Large intestine (tissue), 3 donors: ENCODE results near the gene LURAP1L. TPM values are rescaled to one million over a fixed set of nuclear protein-coding genes. Genes with fewer than 3 reads are reported as not detected.

Experiments used
- DNase-seq, 2 donors: peaks; one replicate each; pipeline versions ENCODE4 v3.0.0 to v3.0.0-alpha.2; 2013
- H3K27ac ChIP-seq: one replicate; pipeline ENCODE4 v1.5.1; 2013; ENCODE audit warnings: low read length
- H3K27me3 ChIP-seq: 2 replicates; pipeline ENCODE4 v1.6.1; 2013; ENCODE audit warnings: low read length; ENCODE audit not compliant: control insufficient read depth, insufficient read depth
- H3K36me3 ChIP-seq: 2 replicates; pipeline ENCODE4 v1.6.1; 2013; ENCODE audit warnings: low read length; ENCODE audit not compliant: control insufficient read depth, insufficient read depth
- H3K4me1 ChIP-seq: one replicate; pipeline ENCODE4 v1.6.1; 2013; ENCODE audit warnings: low read length; ENCODE audit not compliant: control insufficient read depth, insufficient read depth
- H3K4me3 ChIP-seq: one replicate; pipeline ENCODE4 v1.5.1; 2013; ENCODE audit warnings: low read length
- H3K9me3 ChIP-seq: one replicate; pipeline ENCODE4 v1.6.1; 2013; ENCODE audit warnings: mild to moderate bottlenecking, low read depth, low read length, moderate library complexity; ENCODE audit not compliant: control insufficient read depth
- WGBS: methylation state at CpG from one replicate; pipeline ENCODE4 v1.1.5; 2013; ENCODE audit warnings: low lambda C conversion rate; ENCODE audit not compliant: insufficient coverage; 5-methylcytosine and 5-hydroxymethylcytosine counted together
- polyA plus RNA-seq: library from polyadenylated mRNA; unstranded; fragments of 120-200 nt; gene quantifications from one replicate; pipeline ENCODE4 v1.2.1, GENCODE V29; 2013

The LURAP1L gene
- polyA plus RNA-seq, 1 donor, result 14.3 TPM

GRCh38 chr9:12790001-12790400 lies 15.2 kb downstream of the LURAP1L start:
- Histone ChIP-seq H3K36me3 (no peaks in the 10 kb centered on the region), H3K9me3 (no peaks in the 10 kb centered on the region), H3K27ac (no peak overlapping the region), H3K4me1 (peaks cover 3% of the 10 kb centered on the region), H3K27me3 (no peaks in the 10 kb centered on the region), H3K4me3 (no peak overlapping the region)
- DNase-seq, result no peak

GRCh38 chr9:12790883-12791282 lies 16.1 kb downstream of the LURAP1L start:
- no peaks in the 10 kb centered on the region for H3K27me3 ChIP-seq
- H3K4me3 ChIP-seq, result no peak overlapping the region
- 90% methylated on average over 2 of the region's 3 CpGs for WGBS
- H3K4me1 ChIP-seq, result no peaks in the 10 kb centered on the region
- no peaks in the 10 kb centered on the region for H3K9me3 ChIP-seq
- no peak for DNase-seq
- no peak overlapping the region for H3K27ac ChIP-seq
- H3K36me3 ChIP-seq, result no peaks in the 10 kb centered on the region

- no peaks in the 10 kb centered on the region for H3K36me3 ChIP-seq
- no peaks in the 10 kb centered on the region for H3K27me3 ChIP-seq
- H3K4me3 ChIP-seq, result no peak overlapping the region
- H3K27ac ChIP-seq, result no peak overlapping the region
- no peaks in the 10 kb centered on the region for H3K4me1 ChIP-seq
- WGBS, result no CpG with 5 or more reads among the region's 2 CpGs
- DNase-seq, result no peak
- no peaks in the 10 kb centered on the region for H3K9me3 ChIP-seq
Observed at GRCh38 chr9:12794101-12794799, 19.4 kb downstream of the LURAP1L start.

DNA sequence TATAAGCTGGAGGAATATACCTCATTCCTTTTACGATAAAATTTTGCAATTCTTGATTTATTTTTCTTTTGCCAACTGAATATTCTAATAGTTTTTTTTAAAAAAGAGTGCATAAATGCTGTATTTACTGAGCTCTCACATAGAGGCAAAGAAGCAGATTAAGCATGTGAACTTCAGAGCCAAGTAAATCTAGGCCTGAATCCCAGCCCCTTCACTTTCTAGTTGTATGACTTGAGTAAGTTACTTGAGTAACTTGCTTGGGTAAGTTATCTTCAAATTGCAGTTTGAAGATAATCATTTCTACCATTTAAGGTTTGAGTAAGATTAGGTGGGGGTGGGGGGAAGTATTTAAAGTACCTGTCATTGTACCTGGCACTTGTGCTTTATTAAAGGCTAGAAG lies 21.8 kb downstream of the LURAP1L start:
- no peaks in the 10 kb centered on the region for H3K36me3 ChIP-seq
- no peak overlapping the region for H3K27ac ChIP-seq
- H3K9me3 ChIP-seq, result no peaks in the 10 kb centered on the region
- no peak overlapping the region for H3K4me3 ChIP-seq
- H3K27me3 ChIP-seq, result no peaks in the 10 kb centered on the region
- DNase-seq, result no peak
- H3K4me1 ChIP-seq, result no peaks in the 10 kb centered on the region
- no CpG with 5 or more reads among the region's 1 CpG for WGBS

GRCh38 chr9:12797037-12797436 lies 22.2 kb downstream of the LURAP1L start:
- no peak for DNase-seq
- no peaks in the 10 kb centered on the region for H3K27me3 ChIP-seq
- H3K4me3 ChIP-seq, result no peak overlapping the region
- no peaks in the 10 kb centered on the region for H3K9me3 ChIP-seq
- H3K4me1 ChIP-seq, result no peaks in the 10 kb centered on the region
- no peak overlapping the region for H3K27ac ChIP-seq
- H3K36me3 ChIP-seq, result no peaks in the 10 kb centered on the region
- WGBS, result 100% methylated on average over 1 of the region's 1 CpG

- DNase-seq, result no peak
- no CpG with 5 or more reads among the region's 1 CpG for WGBS
- H3K36me3 ChIP-seq, result no peaks in the 10 kb centered on the region
- no peaks in the 10 kb centered on the region for H3K27me3 ChIP-seq
- H3K9me3 ChIP-seq, result no peaks in the 10 kb centered on the region
- H3K27ac ChIP-seq, result no peak overlapping the region
- no peaks in the 10 kb centered on the region for H3K4me1 ChIP-seq
- H3K4me3 ChIP-seq, result no peak overlapping the region
Observed at GRCh38 chr9:12798066-12798770, 23.4 kb downstream of the LURAP1L start.

DNA sequence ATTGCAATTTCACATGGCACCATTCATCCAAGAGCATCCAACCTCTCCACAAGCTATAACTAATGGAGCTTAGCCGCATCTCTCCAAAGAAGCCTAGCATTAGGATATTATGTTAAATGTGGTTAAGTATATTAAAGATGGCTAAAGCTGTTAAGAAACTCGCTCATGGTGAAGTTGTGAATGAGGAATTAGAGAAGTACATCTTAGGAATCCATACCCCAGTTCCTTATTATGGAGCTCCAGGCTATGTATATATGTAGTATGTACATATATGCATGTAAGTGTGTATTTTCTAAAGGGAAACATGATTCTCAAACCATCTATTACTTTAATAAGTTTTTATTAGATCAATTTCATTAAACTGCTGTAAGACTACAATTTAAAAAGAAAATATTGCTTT lies 26.4 kb downstream of the LURAP1L start:
- Histone ChIP-seq H3K4me1 (no peaks in the 10 kb centered on the region), H3K27ac (no peak overlapping the region), H3K9me3 (no peaks in the 10 kb centered on the region), H3K36me3 (no peaks in the 10 kb centered on the region), H3K27me3 (no peaks in the 10 kb centered on the region), H3K4me3 (no peak overlapping the region)
- DNase-seq, result no peak
- WGBS, result 100% methylated on average over 1 of the region's 2 CpGs

DNA sequence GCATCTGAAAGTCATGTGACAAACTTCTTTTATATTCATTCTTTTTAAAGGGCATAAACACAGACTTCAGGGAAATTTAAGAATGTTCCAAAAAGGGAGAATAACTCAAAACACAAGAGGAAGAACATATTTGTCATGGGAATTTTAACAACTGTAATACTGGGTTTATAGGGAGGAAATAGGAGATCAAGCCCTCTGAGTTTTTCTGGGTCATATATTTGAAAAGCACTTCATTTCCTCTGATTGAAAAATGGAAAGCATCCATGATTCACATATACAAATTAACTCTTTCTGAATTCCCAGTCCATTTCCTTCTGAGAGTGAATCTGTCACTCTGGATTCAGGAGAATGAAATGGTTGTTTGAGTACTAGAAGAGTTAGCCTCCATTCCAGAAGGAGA lies 26.8 kb downstream of the LURAP1L start:
- Histone ChIP-seq H3K4me3 (no peak overlapping the region), H3K36me3 (no peaks in the 10 kb centered on the region), H3K27me3 (no peaks in the 10 kb centered on the region), H3K9me3 (no peaks in the 10 kb centered on the region), H3K4me1 (no peaks in the 10 kb centered on the region), H3K27ac (no peak overlapping the region)
- DNase-seq, result no peak

- no peak for DNase-seq
- no CpG with 5 or more reads among the region's 1 CpG for WGBS
- no peaks in the 10 kb centered on the region for H3K36me3 ChIP-seq
- H3K9me3 ChIP-seq, result no peaks in the 10 kb centered on the region
- no peak overlapping the region for H3K27ac ChIP-seq
- no peaks in the 10 kb centered on the region for H3K4me1 ChIP-seq
- H3K27me3 ChIP-seq, result no peaks in the 10 kb centered on the region
- H3K4me3 ChIP-seq, result no peak overlapping the region
Observed at GRCh38 chr9:12802093-12802492, 27.3 kb downstream of the LURAP1L start.

GRCh38 chr9:12808569-12808968 lies 33.7 kb downstream of the LURAP1L start:
- H3K4me1 ChIP-seq, result peaks cover 1% of the 10 kb centered on the region
- H3K27ac ChIP-seq, result no peak overlapping the region
- no peaks in the 10 kb centered on the region for H3K9me3 ChIP-seq
- peaks cover 2% of the 10 kb centered on the region for H3K36me3 ChIP-seq
- 100% methylated on average over 1 of the region's 1 CpG for WGBS
- no peak overlapping the region for H3K4me3 ChIP-seq
- no peak for DNase-seq
- no peaks in the 10 kb centered on the region for H3K27me3 ChIP-seq

DNA sequence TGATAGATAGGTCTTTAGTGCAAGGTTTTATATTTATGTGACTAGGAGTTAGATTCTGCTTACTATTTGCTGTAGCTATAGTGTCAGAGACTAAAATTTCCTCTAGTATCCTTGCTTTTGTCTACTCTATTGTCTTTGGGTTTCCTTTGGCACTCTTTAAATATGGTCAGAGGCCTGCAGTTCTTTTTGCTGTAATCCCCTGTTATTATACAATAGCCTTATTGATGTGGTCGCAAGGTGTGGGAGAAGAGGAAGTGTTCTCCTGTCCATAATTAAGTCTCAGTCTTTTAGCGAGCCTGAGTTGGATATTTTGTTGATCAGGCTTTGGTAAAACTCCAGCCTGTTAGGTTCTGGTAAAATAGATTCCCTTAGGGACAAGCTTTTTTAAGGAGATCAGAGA lies 34.9 kb downstream of the LURAP1L start:
- Histone ChIP-seq H3K27me3 (no peaks in the 10 kb centered on the region), H3K4me3 (no peak overlapping the region), H3K4me1 (peaks cover 7% of the 10 kb centered on the region), H3K36me3 (peaks cover 2% of the 10 kb centered on the region), H3K9me3 (no peaks in the 10 kb centered on the region), H3K27ac (no peak overlapping the region)
- WGBS, result no CpG with 5 or more reads among the region's 2 CpGs
- no peak for DNase-seq
